ENCODE data around the gene IWS1. TPM values are rescaled to one million over a fixed set of nuclear protein-coding genes. Genes with fewer than 3 reads are reported as not detected.

IWS1 gene
- total RNA-seq, 1 donor from 2014 or later = 40.8 TPM

GRCh38 chr2:127471286-127471988 is 54.9 kb downstream of the IWS1 start:
- Histone ChIP-seq H3K36me3 (ENCODE audit: control insufficient read depth, insufficient read depth, low read length) (no peaks in the 10 kb centered on the region), H3K4me3 (ENCODE audit: low read depth, low read length) (no peak overlapping the region), H3K27me3 (ENCODE audit: control insufficient read depth, insufficient read depth, low read length) (no peaks in the 10 kb centered on the region)
- DNase-seq (ENCODE audit: low read depth) = no peak
- no peak for TF ChIP-seq CTCF (IDR thresholded peaks at IDR 0.05; ENCODE audit: insufficient read depth, low read length, severe bottlenecking)
- no peak for FAIRE-seq

GRCh38 chr2:127469974-127470373 is 56.3 kb downstream of the IWS1 start:
- FAIRE-seq (no peak), DNase-seq (ENCODE audit: low read depth) (no peak)
- Histone ChIP-seq H3K36me3 (ENCODE audit: control insufficient read depth, insufficient read depth, low read length) (no peaks in the 10 kb centered on the region), H3K27me3 (ENCODE audit: control insufficient read depth, insufficient read depth, low read length) (no peaks in the 10 kb centered on the region), H3K4me3 (ENCODE audit: low read depth, low read length) (no peak overlapping the region)
- no peak for TF ChIP-seq CTCF (IDR thresholded peaks at IDR 0.05; ENCODE audit: insufficient read depth, low read length, severe bottlenecking)

- no peak for DNase-seq (ENCODE audit: low read depth)
- H3K4me3 ChIP-seq (ENCODE audit: low read depth, low read length) = no peak overlapping the region
- no peak for FAIRE-seq
- no peak for TF ChIP-seq CTCF (IDR thresholded peaks at IDR 0.05; ENCODE audit: insufficient read depth, low read length, severe bottlenecking)
- no peaks in the 10 kb centered on the region for H3K36me3 ChIP-seq (ENCODE audit: control insufficient read depth, insufficient read depth, low read length)
- no peaks in the 10 kb centered on the region for H3K27me3 ChIP-seq (ENCODE audit: control insufficient read depth, insufficient read depth, low read length)
Measured at GRCh38 chr2:127469051-127469450, 57.2 kb downstream of the IWS1 start.

GRCh38 chr2:127465258-127465657 is 61.0 kb downstream of the IWS1 start:
- DNase-seq (ENCODE audit: low read depth) (no peak), FAIRE-seq (no peak)
- H3K4me3 ChIP-seq (ENCODE audit: low read depth, low read length) = no peak overlapping the region
- no peaks in the 10 kb centered on the region for H3K27me3 ChIP-seq (ENCODE audit: control insufficient read depth, insufficient read depth, low read length)
- TF ChIP-seq CTCF (IDR thresholded peaks at IDR 0.05; ENCODE audit: insufficient read depth, low read length, severe bottlenecking) = no peak
- no peaks in the 10 kb centered on the region for H3K36me3 ChIP-seq (ENCODE audit: control insufficient read depth, insufficient read depth, low read length)

GRCh38 chr2:127464470-127465257 is 61.6 kb downstream of the IWS1 start:
- H3K36me3 ChIP-seq (ENCODE audit: control insufficient read depth, insufficient read depth, low read length) = no peaks in the 10 kb centered on the region
- no peaks in the 10 kb centered on the region for H3K27me3 ChIP-seq (ENCODE audit: control insufficient read depth, insufficient read depth, low read length)
- FAIRE-seq (no peak), DNase-seq (ENCODE audit: low read depth) (no peak)
- H3K4me3 ChIP-seq (ENCODE audit: low read depth, low read length) = no peak overlapping the region
- no peak for TF ChIP-seq CTCF (IDR thresholded peaks at IDR 0.05; ENCODE audit: insufficient read depth, low read length, severe bottlenecking)

Data from bronchial epithelial cell (primary cell).